HUES48 (cell line): Measurements from ENCODE around the gene ASB13.

Source experiments
- H3K27ac ChIP-seq: one replicate; pipeline ENCODE4 v1.7.0; 2013; ENCODE audit warnings: low read depth, low read length, inconsistent platforms
- H3K27me3 ChIP-seq: 2 replicates; pipeline ENCODE4 v1.6.1; 2013; ENCODE audit warnings: mild to moderate bottlenecking, low read length; ENCODE audit not compliant: control insufficient read depth, insufficient read depth
- H3K36me3 ChIP-seq: 2 replicates; pipeline ENCODE4 v1.6.1; 2013; ENCODE audit warnings: low read length; ENCODE audit not compliant: control insufficient read depth, insufficient read depth
- H3K4me1 ChIP-seq: 2 replicates; pipeline ENCODE4 v1.6.1; 2013; ENCODE audit warnings: mild to moderate bottlenecking, low read length; ENCODE audit not compliant: control insufficient read depth, insufficient read depth
- H3K4me3 ChIP-seq: 2 replicates; pipeline ENCODE4 v1.5.1; 2013; ENCODE audit warnings: mild to moderate bottlenecking, low read depth, low read length
- H3K9ac ChIP-seq: 2 replicates; pipeline ENCODE4 v1.6.1; 2013; ENCODE audit warnings: mild to moderate bottlenecking, low read depth, low read length, moderate library complexity
- H3K9me3 ChIP-seq: 2 replicates; pipeline ENCODE4 v1.6.1; 2013; ENCODE audit warnings: low read length; ENCODE audit not compliant: control insufficient read depth, insufficient read depth

The ASB13 gene

DNA sequence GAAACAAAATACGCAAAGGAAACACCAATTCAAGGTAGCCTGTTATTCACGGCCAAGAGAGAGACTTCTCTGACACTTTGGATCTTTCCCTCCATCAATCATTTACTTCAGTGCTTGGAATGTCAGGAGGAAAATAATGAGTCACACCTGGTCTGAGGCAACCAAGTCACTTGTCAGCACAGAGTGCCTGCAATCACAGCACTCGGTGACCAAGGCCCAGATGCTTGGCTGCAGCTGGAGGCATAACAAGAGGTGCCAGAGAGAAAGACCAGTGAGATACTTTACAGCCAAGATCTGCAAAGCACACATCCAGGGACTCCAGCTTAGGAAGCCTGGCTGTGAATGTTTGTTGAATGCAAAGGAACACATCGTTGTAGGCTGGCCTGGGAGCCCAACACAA lies 33.9 kb downstream of the ASB13 start:
- H3K9ac ChIP-seq: no peak overlapping the region
- H3K9me3 ChIP-seq: no peaks in the 10 kb centered on the region
- no peaks in the 10 kb centered on the region for H3K27me3 ChIP-seq
- H3K36me3 ChIP-seq: no peaks in the 10 kb centered on the region
- H3K4me1 ChIP-seq: 0 out of 2 replicates have a peak, but pooled peaks cover 2% of the 10 kb centered on the region
- H3K4me3 ChIP-seq: no peak overlapping the region
- H3K27ac ChIP-seq: no peak overlapping the region

- Histone ChIP-seq H3K36me3 (no peaks in the 10 kb centered on the region), H3K9ac (no peak overlapping the region), H3K9me3 (no peaks in the 10 kb centered on the region), H3K4me1 (0 out of 2 replicates have a peak, but pooled peaks cover 2% of the 10 kb centered on the region), H3K4me3 (no peak overlapping the region), H3K27me3 (no peaks in the 10 kb centered on the region), H3K27ac (no peak overlapping the region)
These were observed 34.5 kb downstream of the ASB13 start for GRCh38 chr10:5631936-5632335.

DNA sequence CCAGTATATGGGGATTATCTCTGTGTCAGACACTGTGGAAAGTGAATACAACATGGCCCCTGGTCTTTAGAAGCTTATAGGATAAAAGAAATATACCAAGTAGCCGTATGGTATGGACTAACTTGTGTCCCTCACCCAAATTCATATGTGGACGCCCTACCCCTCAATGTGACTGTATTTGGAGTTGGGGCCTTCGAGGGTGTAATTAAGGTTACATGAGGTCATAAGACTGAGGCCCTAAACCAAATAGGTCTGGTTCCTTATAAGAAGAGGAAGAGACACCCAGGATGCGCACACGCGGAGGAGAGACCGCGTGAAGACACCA lies 36.3 kb downstream of the ASB13 start:
- Histone ChIP-seq H3K9ac (no peak overlapping the region), H3K36me3 (no peaks in the 10 kb centered on the region), H3K9me3 (no peaks in the 10 kb centered on the region), H3K27me3 (no peaks in the 10 kb centered on the region), H3K4me1 (0 out of 2 replicates have a peak, but pooled peaks cover 2% of the 10 kb centered on the region), H3K4me3 (no peak overlapping the region), H3K27ac (no peak overlapping the region)

DNA sequence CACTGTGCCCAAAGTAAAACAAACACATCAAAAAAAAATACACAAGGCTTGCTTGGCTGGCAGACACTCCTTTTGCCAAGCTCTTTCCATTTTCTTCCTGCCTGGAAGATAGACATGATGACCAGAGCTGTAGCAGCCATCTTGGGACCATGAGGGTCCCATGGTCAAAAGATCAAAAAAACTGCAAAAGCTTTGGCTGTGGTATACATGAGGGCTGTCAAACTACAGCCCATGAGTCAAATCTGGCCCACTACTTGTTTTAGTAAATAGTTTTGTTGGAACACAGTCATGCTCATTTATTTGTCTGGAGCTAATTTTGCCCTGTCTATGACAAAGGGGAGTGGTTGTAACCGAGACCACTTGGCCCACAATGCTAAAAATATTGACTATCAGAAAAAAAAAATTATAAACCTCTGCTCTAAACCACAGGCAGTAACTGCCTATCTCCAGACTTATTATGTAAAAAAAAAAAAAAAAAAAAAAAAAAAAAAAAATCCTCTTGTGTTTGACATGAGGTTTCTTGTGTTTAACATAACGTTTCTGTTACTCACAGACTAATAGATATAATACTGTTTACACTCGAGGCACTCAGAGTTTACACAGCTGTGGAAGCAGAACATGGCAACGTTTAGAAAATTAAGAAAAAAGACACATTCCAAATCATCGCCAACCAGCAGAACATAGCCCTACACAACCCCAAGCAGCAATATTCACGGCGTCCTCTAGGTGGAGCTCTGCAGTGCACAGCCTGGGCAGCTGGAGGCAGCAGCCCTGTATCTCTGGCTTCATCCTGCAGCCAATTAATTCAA lies 36.9 kb downstream of the ASB13 start:
- Histone ChIP-seq H3K9ac (no peak overlapping the region), H3K27ac (no peak overlapping the region)

GRCh38 chr10:5628451-5629302 lies 37.7 kb downstream of the ASB13 start:
- H3K27me3 ChIP-seq: no peaks in the 10 kb centered on the region
- no peak overlapping the region for H3K9ac ChIP-seq
- H3K4me3 ChIP-seq: no peak overlapping the region
- 0 out of 2 replicates have a peak, but pooled peaks cover 2% of the 10 kb centered on the region for H3K4me1 ChIP-seq
- H3K36me3 ChIP-seq: no peaks in the 10 kb centered on the region
- H3K27ac ChIP-seq: no peak overlapping the region
- H3K9me3 ChIP-seq: no peaks in the 10 kb centered on the region

More for the DNA sequence above, 36.9 kb downstream of the ASB13 start:
- H3K4me3 ChIP-seq: no peak overlapping the region
- H3K36me3 ChIP-seq: no peaks in the 10 kb centered on the region
- H3K4me1 ChIP-seq: 0 out of 2 replicates have a peak, but pooled peaks cover 2% of the 10 kb centered on the region
- H3K27me3 ChIP-seq: no peaks in the 10 kb centered on the region
- no peaks in the 10 kb centered on the region for H3K9me3 ChIP-seq

- Histone ChIP-seq H3K36me3 (no peaks in the 10 kb centered on the region), H3K9ac (no peak overlapping the region), H3K27me3 (no peaks in the 10 kb centered on the region), H3K27ac (no peak overlapping the region), H3K9me3 (no peaks in the 10 kb centered on the region), H3K4me3 (no peak overlapping the region), H3K4me1 (0 out of 2 replicates have a peak, but pooled peaks cover 2% of the 10 kb centered on the region)
These were observed 38.8 kb downstream of the ASB13 start for GRCh38 chr10:5627486-5628044.

DNA sequence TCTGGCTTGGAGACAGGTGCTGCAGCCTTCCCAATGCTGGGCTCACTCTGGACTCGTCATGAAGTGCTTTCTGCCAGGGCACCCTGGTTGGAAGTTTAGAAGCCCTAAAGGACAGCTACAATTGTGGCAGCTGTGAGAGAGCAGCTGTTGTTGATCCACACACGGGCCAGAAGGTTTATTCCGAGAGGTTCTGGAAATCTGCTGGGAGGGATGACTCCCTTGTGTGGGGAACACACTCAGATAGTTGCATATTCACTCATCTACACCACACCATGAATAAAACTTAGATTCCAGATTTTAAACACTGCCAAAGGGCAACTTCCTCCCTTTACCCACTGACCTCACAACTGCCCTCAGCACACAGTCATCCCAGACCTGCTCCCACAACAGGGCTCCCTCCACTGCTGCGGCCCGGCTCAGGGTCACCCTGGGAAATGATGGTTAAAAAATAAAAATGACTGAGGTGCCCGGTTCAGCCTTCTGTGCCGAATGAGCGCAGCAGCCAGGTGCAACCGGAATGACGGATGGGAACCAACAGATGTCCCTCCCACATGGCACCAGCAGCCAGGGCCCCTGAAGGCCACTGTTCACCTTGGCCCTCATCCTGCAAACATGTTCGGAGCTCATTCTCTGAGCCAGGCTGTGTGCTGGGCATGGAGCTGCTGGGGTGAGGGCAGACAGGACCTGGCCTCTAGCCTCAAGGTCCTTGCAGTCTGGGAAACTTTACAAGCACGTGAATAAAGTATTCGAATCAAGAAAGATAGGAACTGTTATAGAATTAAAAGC lies 40.2 kb downstream of the ASB13 start:
- Histone ChIP-seq H3K4me1 (0 out of 2 replicates have a peak, but pooled peaks cover 2% of the 10 kb centered on the region), H3K9ac (no peak overlapping the region), H3K9me3 (no peaks in the 10 kb centered on the region), H3K36me3 (no peaks in the 10 kb centered on the region), H3K27me3 (no peaks in the 10 kb centered on the region), H3K4me3 (no peak overlapping the region), H3K27ac (no peak overlapping the region)

- H3K4me1 ChIP-seq: 0 out of 2 replicates have a peak, but pooled peaks cover 2% of the 10 kb centered on the region
- no peaks in the 10 kb centered on the region for H3K36me3 ChIP-seq
- H3K9me3 ChIP-seq: no peaks in the 10 kb centered on the region
- no peak overlapping the region for H3K4me3 ChIP-seq
- no peak overlapping the region for H3K27ac ChIP-seq
- H3K27me3 ChIP-seq: no peaks in the 10 kb centered on the region
- H3K9ac ChIP-seq: no peak overlapping the region
These were observed 41.7 kb downstream of the ASB13 start for GRCh38 chr10:5624701-5625100.

GRCh38 chr10:5623081-5623748 lies 43.2 kb downstream of the ASB13 start:
- Histone ChIP-seq H3K4me1 (no peaks in the 10 kb centered on the region), H3K27me3 (no peaks in the 10 kb centered on the region), H3K9ac (no peak overlapping the region), H3K36me3 (no peaks in the 10 kb centered on the region), H3K4me3 (no peak overlapping the region), H3K27ac (no peak overlapping the region), H3K9me3 (no peaks in the 10 kb centered on the region)
